8988T (cell line): ENCODE measurements around the gene TTC28.
"Not testable (repeated sequence)": the region's sequence is repeated elsewhere in the genome, so short reads cannot be mapped to it uniquely, and the experiment has no call there.

Experiments used
- DNase-seq: peaks from one replicate; pipeline ENCODE4 v3.0.0; 2011

The TTC28 gene

GRCh38 chr22:28220626-28221363 lies 458.8 kb downstream of the TTC28 start:
- DNase-seq, result no peak

DNA sequence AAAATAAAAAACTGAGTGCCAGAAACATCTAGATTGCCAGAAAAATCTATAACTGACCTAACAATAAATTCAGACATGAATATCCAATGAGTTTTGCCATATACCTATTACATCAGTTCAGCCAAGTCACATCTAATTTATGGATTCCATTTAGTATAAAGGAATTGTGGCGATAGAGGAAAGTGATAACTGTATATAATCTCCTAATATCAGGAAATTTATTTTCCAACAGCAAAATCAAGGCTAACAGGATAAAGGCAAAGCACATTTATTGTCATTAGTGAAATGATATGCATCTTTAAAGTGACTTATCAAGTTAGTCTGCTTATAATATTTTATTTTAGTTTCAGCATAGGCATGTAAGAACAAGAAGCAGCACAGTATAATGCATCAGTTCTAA lies 462.4 kb downstream of the TTC28 start:
- DNase-seq, result no peak

DNA sequence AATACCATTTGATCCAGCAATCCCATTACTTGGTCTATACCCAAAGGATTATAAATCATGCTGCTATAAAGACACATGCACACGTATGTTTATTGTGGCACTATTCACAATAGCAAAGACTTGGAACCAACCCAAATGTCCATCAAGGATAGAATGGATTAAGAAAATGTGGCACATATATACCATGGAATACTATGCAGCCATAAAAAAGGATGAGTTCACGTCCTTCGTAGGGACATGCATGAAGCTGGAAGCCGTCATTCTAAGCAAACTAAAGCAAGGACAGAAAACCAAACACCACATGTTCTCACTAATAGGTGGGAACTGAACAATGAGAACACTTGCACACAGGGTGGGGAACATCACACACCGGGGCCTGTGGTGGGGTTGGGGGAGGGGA lies 464.9 kb downstream of the TTC28 start:
- DNase-seq, result not testable (repeated sequence)

DNA sequence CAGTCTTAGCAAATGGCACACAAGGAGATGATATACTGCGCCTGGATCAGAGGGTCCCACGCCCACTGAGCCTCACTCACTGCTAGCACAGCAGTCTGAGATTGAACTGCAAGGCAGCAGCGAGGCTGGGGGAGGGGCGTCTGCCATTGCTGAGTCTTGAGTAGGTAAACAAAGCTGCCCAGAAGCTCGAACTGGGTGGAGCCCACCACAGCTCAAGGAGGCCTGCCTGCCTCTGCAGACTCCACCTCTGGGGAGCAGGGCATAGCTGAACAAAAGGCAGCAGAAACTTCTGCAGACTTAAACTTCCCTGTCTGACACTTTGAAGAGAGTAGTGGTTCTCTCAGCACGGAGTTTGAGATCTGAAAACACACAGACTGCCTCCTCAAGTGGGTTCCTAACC lies 470.2 kb downstream of the TTC28 start:
- DNase-seq, result not testable (repeated sequence)

- no peak for DNase-seq
These were observed 470.9 kb downstream of the TTC28 start for GRCh38 chr22:28208787-28209186.

- no peak for DNase-seq
These were observed 471.6 kb downstream of the TTC28 start for GRCh38 chr22:28208036-28208435.

- no peak for DNase-seq
These were observed 472.2 kb downstream of the TTC28 start for GRCh38 chr22:28207281-28208030.

DNA sequence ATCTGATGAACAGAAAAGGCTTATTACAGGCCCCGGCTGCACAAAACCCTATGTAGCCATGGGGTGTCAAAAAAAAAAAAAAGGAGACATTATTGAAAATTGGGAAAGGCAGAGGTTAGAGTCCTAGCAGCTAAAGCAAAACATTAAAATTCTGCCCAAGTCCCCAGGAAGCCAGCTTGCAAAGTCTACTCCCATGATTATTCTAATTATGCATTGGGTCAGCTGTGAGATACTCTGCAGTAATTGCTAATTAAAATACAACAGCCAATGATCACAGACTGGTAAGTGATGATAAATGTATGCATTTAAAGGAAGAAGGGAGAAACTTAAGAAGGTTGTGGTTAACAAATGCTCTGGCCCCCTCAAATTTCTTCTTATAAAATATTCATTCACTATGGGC lies 473.7 kb downstream of the TTC28 start:
- DNase-seq, result no peak

GRCh38 chr22:28204382-28204781 lies 475.3 kb downstream of the TTC28 start:
- no peak for DNase-seq

GRCh38 chr22:28203286-28203685 lies 476.4 kb downstream of the TTC28 start:
- no peak for DNase-seq

DNA sequence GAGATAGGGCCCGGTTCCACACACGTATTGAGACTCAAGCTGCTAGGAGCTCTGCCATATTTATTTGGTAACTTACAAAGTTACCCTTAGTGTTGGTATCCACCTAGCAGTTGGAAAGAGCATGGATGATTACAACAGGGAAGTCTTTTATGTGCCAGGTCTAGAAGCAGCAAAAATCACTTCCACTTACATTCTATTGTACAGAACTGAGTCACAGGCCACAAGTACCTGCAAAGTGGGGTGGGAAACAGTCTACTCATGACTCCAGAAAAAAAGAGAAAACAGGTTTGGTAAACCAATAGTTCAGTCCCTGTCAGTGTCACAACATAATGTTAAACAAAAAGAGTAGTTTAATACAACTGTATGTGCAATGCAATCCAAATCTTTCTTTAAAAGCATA lies 480.9 kb downstream of the TTC28 start:
- DNase-seq, result no peak

- not testable (repeated sequence) for DNase-seq
These were observed 488.1 kb downstream of the TTC28 start for GRCh38 chr22:28191571-28191970.

GRCh38 chr22:28188178-28188879 lies 491.3 kb downstream of the TTC28 start:
- DNase-seq, result no peak

DNA sequence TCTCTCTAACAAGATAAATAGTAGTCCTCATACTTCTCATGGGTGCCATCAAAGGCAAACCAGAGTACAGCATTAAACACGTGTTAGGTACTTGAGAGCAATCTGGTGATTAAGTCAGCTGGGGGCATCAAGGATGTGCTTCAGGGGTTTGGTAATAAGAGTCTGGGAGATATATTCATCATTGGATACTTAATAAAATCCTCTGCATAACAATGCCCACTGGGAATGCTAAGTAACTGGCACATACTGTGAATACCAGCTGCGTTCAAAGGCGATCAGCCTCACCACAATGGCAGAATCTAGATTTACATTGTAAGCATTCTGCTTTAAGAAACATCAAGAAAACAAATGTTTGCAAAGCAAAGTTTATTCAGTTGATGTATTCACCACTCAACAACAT lies 492.0 kb downstream of the TTC28 start:
- no peak for DNase-seq

- no peak for DNase-seq
These were observed 493.0 kb downstream of the TTC28 start for GRCh38 chr22:28186641-28187040.

- no peak for DNase-seq
These were observed 494.5 kb downstream of the TTC28 start for GRCh38 chr22:28185130-28185529.

GRCh38 chr22:28183078-28183860 lies 496.4 kb downstream of the TTC28 start:
- no peak for DNase-seq

GRCh38 chr22:28180804-28181731 lies 498.6 kb downstream of the TTC28 start:
- DNase-seq, result no peak

DNA sequence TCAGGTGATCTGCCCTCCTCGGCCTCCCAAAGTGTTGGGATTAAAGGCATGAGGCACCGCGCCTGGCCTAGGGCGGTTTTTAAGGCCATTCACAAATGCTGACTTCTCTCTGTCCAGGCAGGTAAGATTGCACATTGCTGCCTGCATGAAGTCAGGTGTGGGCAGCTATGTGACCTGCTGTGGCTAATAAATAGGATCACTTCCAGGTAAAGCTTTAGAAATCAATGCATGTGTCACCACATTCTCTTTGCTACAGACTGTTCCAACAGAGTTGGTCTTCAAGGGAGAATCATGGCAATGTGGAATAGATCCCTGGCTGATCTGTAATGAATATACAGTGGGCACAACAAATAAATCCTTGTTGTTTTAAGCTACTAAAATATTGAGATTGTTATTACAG lies 500.2 kb downstream of the TTC28 start:
- DNase-seq, result no peak

DNA sequence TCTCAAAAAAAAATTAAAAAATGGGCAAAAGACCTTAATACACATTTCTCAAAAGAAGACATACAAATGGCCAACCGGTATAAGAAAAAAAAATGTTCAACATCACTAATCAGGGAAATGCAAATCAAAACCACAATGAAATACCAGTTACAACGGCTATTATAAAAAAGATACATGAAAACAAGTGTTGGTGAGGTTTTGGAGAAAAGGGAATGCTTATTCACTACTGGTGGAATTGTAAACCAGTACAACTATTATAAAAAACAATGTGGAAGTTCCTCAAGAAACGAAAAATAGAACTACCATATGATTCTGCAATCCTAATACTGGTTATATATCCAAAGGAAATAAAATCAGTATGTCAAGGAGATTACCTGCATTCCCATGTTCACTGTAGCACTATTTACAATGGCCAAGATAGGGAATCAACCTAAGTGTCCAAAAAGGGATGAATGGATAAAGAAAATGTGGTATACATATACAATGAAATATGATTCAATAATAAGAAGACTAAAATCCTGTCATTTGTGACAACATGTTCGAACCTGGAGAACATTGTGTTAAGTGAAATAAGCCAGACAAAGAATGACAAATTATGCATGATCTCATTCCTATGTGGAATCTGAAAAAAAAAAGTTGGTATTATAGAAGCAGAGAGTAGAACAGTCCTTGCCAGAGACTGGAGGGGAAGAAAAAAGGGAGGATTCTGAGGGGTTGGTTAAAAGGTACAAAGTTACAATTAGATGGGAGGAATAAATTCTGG lies 503.7 kb downstream of the TTC28 start:
- DNase-seq, result no peak

DNA sequence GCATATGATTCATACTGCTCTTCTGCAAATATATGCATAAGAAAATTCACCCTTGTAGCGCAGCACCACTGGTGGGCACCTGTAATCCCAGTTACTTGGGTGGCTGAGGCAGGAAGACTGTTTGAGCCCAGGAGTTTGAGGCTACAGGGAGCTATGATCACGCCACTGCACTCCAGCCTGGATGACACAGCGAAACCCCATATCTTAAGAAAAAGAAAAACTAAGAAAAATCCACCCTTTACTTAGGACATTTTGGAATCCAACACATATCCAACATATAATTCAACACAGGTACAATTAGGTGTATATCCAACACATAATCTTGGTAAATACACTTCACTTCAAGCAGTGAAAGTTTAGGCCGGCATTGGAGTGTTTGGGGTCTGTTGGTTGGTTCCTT lies 505.1 kb downstream of the TTC28 start:
- DNase-seq, result no peak
